Measurements from ENCODE around the gene ITCH.
"Not testable (repeated sequence)": the region's sequence is repeated elsewhere in the genome, so short reads cannot be mapped to it uniquely, and the experiment has no call there.

ITCH gene

GRCh38 chr20:34363062-34363464, at the start of gene ITCH:
Gene ITCH (plus strand): TSS chr20:34363273. CDS start chr20:34393812, 30,539 bp downstream.
- peak; percentile 99 for DNase-seq

- DNase-seq: no peak
Observed at GRCh38 chr20:34315236-34315635, 47.8 kb upstream of the ITCH start.

DNA sequence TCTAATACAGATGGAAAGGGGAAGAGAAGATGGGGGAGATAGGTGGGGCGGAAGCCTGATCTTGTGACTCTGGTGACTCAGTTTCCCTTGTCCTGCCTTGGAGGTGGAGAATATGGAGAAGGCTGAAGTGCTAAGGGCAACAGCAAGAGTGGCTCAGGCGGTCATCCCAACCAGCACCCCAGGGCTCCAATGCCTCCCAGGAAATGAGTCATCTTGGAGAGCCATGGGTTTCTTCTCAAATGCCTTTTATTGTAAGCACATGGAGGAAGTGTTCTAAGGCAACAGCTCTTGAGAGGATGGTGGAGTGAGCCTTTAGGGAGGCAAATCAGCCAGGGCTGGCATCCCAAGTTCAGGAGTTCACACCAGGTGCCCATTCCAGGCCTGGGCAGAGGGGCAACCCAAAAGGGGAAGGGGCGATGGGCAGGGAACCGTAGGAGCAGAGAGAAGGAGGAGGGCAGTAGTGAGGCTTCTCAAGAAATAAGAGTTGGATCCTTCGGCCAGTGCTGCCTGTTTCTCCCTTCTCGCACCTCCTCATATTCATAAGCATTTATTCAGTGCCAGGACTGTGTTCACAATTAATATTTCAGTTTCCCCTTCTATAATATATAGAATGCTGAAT, 46.8 kb upstream of the ITCH start:
- DNase-seq: no peak

DNA sequence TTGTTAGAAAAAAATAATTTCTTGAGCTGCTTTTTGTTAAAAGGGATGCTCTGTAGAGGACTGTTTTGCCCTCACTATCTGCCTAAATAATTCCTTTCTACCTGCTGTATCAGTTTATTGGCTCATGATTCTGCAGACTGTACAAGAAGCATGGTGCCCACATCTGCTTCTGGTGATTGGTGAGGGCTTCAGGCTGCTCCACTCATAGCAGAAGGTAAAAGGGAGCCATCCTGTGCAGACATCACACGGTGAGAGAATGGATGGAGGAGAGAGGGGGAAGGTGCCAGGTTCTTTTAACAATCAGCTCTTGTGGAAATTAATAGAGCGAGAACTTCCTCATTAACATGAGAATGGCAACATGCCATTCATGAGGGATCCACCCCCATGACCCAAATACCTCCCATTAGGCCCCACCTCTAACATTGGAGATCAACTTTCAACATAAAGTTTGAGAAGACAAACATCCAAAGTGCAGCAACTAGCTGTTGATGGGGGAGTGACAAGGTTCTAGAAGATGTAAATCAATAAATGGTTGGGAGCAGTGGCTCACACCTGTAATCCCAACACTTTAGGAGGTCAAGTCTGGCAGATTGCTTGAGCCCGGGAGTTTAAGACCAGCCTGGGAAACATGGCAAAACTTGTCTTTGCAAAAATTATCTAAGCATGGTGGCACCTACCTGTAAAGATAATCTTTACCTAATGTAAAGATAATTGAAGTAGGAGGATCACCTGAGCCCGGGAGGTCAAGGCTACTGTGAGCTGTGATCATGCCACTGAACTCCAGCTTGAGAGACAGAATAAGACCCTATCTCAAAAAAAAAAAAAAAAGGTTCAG, 44.2 kb upstream of the ITCH start:
- DNase-seq: no peak

DNA sequence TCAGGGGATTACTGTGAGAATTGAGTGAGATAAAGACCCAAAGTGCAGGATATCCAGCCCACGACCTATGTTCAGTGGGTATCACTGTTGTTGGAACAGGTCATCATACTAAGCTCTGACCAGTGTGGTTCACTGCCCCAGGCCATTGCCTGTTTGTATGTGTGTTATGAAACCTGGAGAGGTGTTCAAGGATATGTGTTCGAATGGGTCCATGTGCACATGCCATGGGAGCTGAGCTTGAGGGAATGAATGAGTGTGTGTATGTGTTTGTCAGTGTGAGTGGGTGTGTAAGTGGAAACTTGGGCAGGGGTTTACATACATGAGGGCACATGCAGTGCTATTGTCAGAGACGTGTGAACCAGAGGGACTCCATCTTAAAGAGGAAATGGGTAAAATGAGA, 42.2 kb upstream of the ITCH start:
- DNase-seq: no peak

DNA sequence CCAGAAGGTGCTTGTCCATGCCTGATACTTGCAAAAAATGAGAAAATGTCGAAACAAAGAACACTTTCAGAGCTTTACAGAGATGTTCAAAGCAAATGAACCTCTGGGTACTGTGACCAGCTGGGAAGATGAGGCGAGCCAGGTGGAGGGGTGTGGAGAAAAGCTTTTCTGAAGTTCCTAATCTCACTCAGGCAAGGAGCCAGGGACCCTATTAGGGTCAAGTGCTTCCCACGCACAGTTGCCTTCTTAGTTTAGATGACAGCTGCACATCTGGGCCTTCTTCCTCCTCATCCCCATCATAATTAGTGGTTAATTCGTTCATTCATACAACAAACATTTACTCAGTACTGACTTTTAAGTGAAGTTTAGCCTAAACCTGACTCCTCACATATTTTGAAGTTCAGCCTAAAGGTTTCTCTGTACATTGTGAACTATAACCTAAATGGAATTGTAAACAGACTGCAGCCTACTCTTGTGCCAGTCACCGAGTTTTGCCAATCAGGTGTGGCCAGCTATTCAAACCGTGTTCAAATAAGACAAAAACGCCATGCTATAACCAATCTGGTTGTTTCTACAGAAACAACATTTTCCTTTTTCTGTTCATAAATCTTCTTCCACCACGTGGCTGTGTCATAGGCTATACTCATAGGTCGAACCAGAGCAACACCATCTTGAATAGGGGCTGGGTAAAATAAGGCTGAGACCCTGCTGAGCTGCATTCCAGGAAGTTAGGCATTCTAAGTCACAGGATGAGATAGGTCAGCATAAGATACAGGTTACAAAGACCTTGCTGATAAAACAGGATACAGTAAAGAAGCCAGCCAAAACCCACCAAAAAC, 40.6 kb upstream of the ITCH start:
- DNase-seq: no peak

- DNase-seq: no peak
Observed at GRCh38 chr20:34324541-34324940, 38.5 kb upstream of the ITCH start.

- DNase-seq: not testable (repeated sequence)
Observed at GRCh38 chr20:34328207-34328606, 34.9 kb upstream of the ITCH start.

DNA sequence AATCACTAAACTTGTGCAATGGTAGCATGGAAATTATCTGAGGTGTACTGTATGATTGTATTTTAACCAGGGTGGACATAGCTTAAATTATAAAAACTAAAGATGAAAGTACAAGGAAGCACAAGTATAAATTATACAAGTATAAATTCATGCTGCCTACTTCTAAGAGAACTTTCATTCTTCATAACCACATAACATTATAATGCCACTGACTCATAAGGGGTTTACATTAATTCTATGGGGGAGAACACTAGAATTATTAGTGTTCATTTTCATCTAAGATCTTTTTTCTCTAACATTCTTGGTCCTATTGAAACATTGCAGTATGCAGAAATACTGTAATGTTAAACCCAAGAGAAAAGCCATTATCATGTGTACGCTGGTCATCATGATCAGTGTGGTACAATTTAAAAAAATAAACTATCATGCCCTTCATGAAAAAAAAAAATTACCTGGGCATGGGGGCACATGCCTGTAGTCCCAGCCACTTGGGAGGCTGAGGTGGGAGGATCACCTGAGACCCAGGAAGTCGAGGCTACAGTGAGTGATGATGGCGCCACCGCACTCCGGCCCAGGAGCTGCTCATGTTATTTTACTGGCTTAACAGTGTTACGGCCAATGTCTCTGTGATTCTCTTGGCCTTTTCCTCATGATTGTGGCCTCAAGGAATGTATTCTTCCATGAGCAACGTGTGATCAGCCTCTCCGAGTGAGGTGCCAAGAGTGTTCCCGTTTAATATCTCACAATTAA, 34.0 kb upstream of the ITCH start:
- no peak for DNase-seq

GRCh38 chr20:34330861-34331544, 32.1 kb upstream of the ITCH start:
- not testable (repeated sequence) for DNase-seq

GRCh38 chr20:34331838-34332237, 31.2 kb upstream of the ITCH start:
- no peak for DNase-seq

DNA sequence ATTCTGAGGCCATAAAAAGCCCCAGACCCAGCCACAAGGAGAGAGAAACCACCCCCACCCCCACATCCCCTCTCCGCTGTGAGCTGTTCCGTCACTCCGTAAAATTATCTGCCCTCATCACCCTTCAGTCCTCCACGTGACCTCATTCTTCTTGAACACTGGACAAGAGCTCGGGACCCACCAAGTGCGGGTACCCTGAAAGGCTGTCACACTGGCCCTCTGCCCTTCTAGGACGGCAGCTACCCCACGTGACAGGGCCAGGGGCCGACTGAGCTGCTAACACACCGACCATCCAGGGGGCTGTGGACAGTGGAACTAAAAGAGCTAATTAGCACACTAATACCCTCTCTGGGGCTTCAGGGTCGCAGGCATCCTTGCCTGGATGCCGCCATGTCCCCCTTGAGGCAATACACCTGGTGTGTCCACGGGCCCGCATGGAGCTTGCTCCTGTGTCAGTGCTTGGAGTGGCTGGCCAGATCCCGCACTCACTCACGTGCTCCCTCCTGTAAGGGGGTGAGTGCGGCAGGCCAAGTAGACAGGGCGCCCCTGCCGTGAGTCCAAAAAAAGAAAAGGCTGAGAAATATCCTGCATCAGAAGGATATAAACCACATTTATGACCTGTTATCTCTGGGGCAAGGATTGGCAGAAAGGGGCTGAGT, 30.7 kb upstream of the ITCH start:
- no peak for DNase-seq

DNA sequence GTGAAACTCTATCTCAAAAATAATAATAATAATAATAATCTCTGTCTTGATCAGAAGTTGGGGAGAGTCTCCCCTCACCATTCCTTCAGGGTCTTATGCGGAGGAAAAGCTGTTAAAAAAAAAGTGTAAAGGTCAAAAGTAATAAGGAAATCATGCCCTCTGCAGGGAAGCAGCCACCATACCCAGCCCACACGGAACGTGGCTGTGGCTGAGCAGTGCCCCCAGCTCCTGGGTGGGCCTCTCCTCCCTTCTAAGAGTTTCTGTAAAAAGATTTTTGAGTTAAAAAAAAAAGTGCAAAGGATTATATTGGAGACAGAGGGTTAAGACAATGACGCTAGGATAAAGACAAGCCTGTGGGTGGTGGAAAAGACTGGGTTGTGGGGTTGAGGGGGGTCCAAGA, 29.3 kb upstream of the ITCH start:
- DNase-seq: no peak

GRCh38 chr20:34334654-34335407, 28.2 kb upstream of the ITCH start:
- DNase-seq: no peak

DNA sequence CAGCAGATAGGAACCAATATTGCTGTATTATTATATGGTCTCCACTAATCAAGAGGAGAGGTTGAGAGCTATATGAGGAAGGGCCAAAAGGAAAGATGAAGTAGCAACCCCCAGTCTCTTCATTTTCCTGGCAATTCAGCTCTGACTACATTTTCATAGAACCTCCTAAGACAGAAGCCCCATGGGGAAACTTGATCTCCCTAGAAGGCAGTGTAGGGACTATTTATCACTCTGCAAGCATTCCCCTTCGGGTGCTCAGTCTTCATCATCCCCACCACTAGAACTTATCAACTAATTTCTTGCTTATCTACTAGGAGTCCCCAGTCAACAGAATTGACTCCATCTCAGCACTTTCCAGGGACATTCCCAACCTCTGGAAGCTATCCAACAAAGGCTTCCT, 25.5 kb upstream of the ITCH start:
- DNase-seq: no peak

DNA sequence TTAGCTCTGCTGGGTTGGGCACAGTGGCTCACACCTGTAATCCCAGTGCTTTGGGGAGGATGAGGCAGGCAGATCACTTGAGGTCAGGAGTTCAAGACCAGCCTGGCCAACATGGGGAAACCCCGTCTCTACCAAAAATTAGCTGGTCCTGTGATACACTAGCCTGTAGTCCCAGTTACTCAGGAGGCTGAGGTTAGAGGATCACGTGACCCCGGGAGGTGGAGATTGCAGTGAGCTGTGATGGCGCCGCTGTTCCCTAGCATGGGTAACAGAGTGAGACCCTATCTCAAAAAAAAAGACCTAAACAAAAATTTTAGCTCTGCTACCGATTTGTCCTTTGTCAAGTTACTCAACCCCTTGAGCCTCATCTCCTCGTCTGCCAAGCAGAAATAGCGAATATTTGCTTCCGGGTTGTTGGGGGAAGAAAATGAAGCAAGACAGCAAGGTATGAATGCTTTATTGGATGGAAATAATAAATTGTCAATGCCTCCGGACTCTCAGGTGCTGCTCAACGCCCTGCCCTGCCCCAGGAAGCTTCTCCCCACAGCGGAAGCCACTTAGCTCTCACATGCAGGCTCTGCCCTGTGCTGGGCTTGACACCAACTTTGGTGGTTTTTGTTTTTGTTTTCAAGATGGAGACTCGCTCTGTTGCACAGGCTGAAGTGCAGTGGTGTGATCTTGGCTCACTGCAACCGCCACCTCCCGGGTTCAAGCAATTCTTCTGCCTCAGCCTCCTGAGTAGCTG, 24.9 kb upstream of the ITCH start:
- no peak for DNase-seq

- DNase-seq: peak; percentile 24
Observed at GRCh38 chr20:34340726-34341125, 22.3 kb upstream of the ITCH start.

GRCh38 chr20:34341199-34341598, 21.9 kb upstream of the ITCH start:
- DNase-seq: not testable (repeated sequence)

- no peak for DNase-seq
Observed at GRCh38 chr20:34343458-34344211, 19.4 kb upstream of the ITCH start.
